Stomach (tissue), 4 donors: Measurements from ENCODE around the gene ZBTB7B.

Experiments used
- CTCF ChIP-seq, 7 experiments: fragments of 450-650 bp in 4 of 7; fragments of 200-600 bp in 3 of 7; sonication (generic) in 3 of 7; IDR thresholded peaks; one replicate each; pipeline ENCODE4 v1.5.1; 2016 to 2019; ENCODE audit warnings: antibody characterized with exemption in 7 of 7, control low read depth in 2 of 7, mild to moderate bottlenecking in 1 of 7
- EP300 ChIP-seq: sonication (generic); formaldehyde crosslinking; IDR thresholded peaks from one replicate; pipeline ENCODE4 v1.6.1; 2017; ENCODE audit warnings: antibody characterized with exemption
- POLR2A ChIP-seq, 4 donors: fragments of 450-650 bp; IDR thresholded peaks; one replicate each; pipeline ENCODE4 v1.6.1; 2016; ENCODE audit warnings: antibody characterized with exemption in 4 of 4, control low read depth in 2 of 4, mild to moderate bottlenecking in 1 of 4, moderate library complexity in 1 of 4
- POLR2AphosphoS5 ChIP-seq, 3 donors: sonication (generic); formaldehyde crosslinking; IDR thresholded peaks; one replicate each; pipeline ENCODE4 v1.6.1; 2016; ENCODE audit warnings: antibody characterized with exemption in 3 of 3

- TF ChIP-seq EP300 (no peak), CTCF (IDR thresholded peaks at IDR 0.05) (no peak), POLR2AphosphoS5 (IDR thresholded peaks at IDR 0.05) (no peak), POLR2A (IDR thresholded peaks at IDR 0.05) (no peak)
Observed at GRCh38 chr1:154983776-154984466, 18.7 kb upstream of the ZBTB7B start.
